CD4-positive, alpha-beta T cell (primary cell): ENCODE results near the gene DCTN4. TPM values are rescaled to one million over a fixed set of nuclear protein-coding genes. Genes with fewer than 3 reads are reported as not detected.

Source experiments
- ATAC-seq: fragments of 200-7000 bp; cut with Tn5 transposase; one replicate; pipeline ENCODE4 v1.10.0; 2022; ENCODE audit warnings: mild to moderate bottlenecking; ENCODE audit not compliant: poor library complexity
- CTCF ChIA-PET: fragments of 350-600 bp; sonication (Branson Sonifier 250); formaldehyde crosslinking; loops from one replicate; lab custom pipeline; 2021; ENCODE audit warnings: antibody characterized with exemption, inconsistent platforms; lab: Charles Lee
- POLR2A ChIA-PET: fragments of 350-600 bp; sonication (Branson Sonifier 250); formaldehyde crosslinking; loops from one replicate; lab custom pipeline; 2021; ENCODE audit warnings: antibody characterized with exemption, inconsistent platforms; lab: Charles Lee
- DNase-seq, 14 experiments: peaks; one replicate each; pipeline ENCODE4 v3.0.0-alpha.2; 2013 to 2020; ENCODE audit warnings: mixed read lengths in 2 of 14
- H3K27ac ChIP-seq, 2 donors: one replicate each; pipeline versions ENCODE4 v1.5.1 to v1.7.0; 2013; ENCODE audit warnings: low read length in 2 of 2, low read depth in 1 of 2, mild to moderate bottlenecking in 1 of 2
- H3K27me3 ChIP-seq, 2 experiments: 1 replicate in 1 of 2; 2 replicates in 1 of 2; pipeline versions ENCODE4 v1.6.1 to v1.7.0; 2013; ENCODE audit warnings: low read length in 2 of 2, control low read depth in 1 of 2, mild to moderate bottlenecking in 1 of 2, moderate library complexity in 1 of 2; ENCODE audit not compliant: insufficient read depth in 2 of 2, control insufficient read depth in 1 of 2
- H3K36me3 ChIP-seq: one replicate; pipeline ENCODE4 v1.6.1; 2013; ENCODE audit warnings: low read length, control low read depth; ENCODE audit not compliant: insufficient read depth
- H3K4me1 ChIP-seq: one replicate; pipeline ENCODE4 v1.6.1; 2013; ENCODE audit warnings: low read length, control low read depth; ENCODE audit not compliant: insufficient read depth
- H3K4me3 ChIP-seq: one replicate; pipeline ENCODE4 v1.5.1; 2013; ENCODE audit warnings: mild to moderate bottlenecking, low read length, moderate library complexity
- H3K9me3 ChIP-seq, 2 experiments: 1 replicate in 1 of 2; 2 replicates in 1 of 2; pipeline versions ENCODE4 v1.6.1 to v1.7.0; 2013; ENCODE audit warnings: low read length in 2 of 2, mild to moderate bottlenecking in 2 of 2, control low read depth in 1 of 2, moderate library complexity in 1 of 2; ENCODE audit not compliant: control insufficient read depth in 1 of 2, insufficient read depth in 1 of 2
- H3K27ac Mint-ChIP-seq: one replicate; pipeline ENCODE4 v1.8.0; 2020; ENCODE audit warnings: mixed read lengths
- H3K27me3 Mint-ChIP-seq: one replicate; pipeline ENCODE4 v1.8.0; 2021; ENCODE audit warnings: mixed read lengths
- H3K36me3 Mint-ChIP-seq: one replicate; pipeline ENCODE4 v1.8.0; 2021; ENCODE audit warnings: low read depth, mixed read lengths
- H3K4me1 Mint-ChIP-seq: one replicate; pipeline ENCODE4 v1.8.0; 2021; ENCODE audit warnings: low read depth, mixed read lengths
- H3K4me3 Mint-ChIP-seq: one replicate; pipeline ENCODE4 v1.8.0; 2020; ENCODE audit warnings: mild to moderate bottlenecking, mixed read lengths
- H3K9me3 Mint-ChIP-seq: one replicate; pipeline ENCODE4 v1.8.0; 2020; ENCODE audit warnings: mixed read lengths
- CTCF ChIP-seq: fragments of 200-600 bp; IDR thresholded peaks from one replicate; pipeline ENCODE4 v1.8.0; 2022; ENCODE audit warnings: antibody characterized with exemption, mild to moderate bottlenecking
- intact Hi-C, 2 experiments: fragments of 100-400 bp; cut with DNase I in 1 of 2; cut with micrococcal nuclease in 1 of 2; formaldehyde crosslinking; loops; one replicate each; pipeline versions ENCODE4 v1.15.1 to v1.9.0; 2023 to 2025; cut with DNase I, micrococcal nuclease
- total RNA-seq, 174 experiments: library from RNA in 2 of 174; stranded (reverse) in 2 of 174; gene quantifications; one replicate each; pipeline ENCODE4 v1.2.3 and lab custom pipeline; 2021 to 2026

Gene DCTN4
- total RNA-seq, 2 experiments from 2014 or later = 81.2 to 84.4 TPM

DNA sequence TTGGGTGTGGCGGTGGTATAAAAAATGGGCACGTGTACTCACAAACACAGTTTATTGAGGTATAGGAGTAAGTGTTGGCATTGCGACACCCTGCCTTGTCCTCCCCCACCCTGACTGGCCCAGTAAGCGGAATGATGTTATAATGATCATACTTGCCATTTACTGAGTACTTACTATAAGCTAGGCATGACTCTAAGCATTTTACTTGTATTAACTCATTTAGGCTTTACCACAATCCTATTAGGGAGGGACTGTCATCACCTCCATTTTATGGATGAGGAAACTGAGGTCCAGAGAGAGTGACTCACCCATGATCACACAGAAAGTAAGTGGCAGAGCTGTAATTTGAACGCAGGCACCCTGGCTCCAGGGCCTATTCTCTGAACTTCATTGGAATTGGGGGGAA, 22.0 kb upstream of the DCTN4 start:
- Mint-ChIP-seq H3K9me3 (peaks cover 2% of the 10 kb centered on the region), H3K27ac (peak overlapping the region; percentile 90), H3K4me3 (peak overlapping the region; percentile 81), H3K27me3 (no peaks in the 10 kb centered on the region), H3K4me1 (peaks cover 74% of the 10 kb centered on the region), H3K36me3 (peaks cover 4% of the 10 kb centered on the region)
- no peak for TF ChIP-seq CTCF
- ATAC-seq (no peak), DNase-seq (peak in 2 of 14 experiments; percentile 30 to 44)
- Histone ChIP-seq H3K27ac (no peak overlapping the region), H3K4me1 (peaks cover 69% of the 10 kb centered on the region), H3K9me3 (no peaks in the 10 kb centered on the region), H3K4me3 (no peak overlapping the region), H3K27me3 (no peaks in the 10 kb centered on the region), H3K36me3 (no peaks in the 10 kb centered on the region)
- ChIA-PET CTCF (interaction anchor here (1.5 to 1.6 kb wide), 2 partner anchors 9 to 80 kb away, joined by 4 to 6 read pairs; partner anchors contain the start of gene RBM22), POLR2A (interaction anchor here (3.2 to 6.0 kb wide), 2 partner anchors 21 to 80 kb away, joined by 36 to 49 read pairs; partner anchors contain the start of genes DCTN4 and RBM22)
- intact Hi-C loops = loop anchor here (5.0 to 10.0 kb wide), 3 partner anchors 124 to 474 kb away; partner anchors contain the start of gene GM2A (in 1 of the 2)

- TF ChIP-seq CTCF = no peak
- H3K4me3 Mint-ChIP-seq = peak overlapping the region; percentile 81
- POLR2A ChIA-PET = interaction anchor here (3.2 to 6.0 kb wide), 2 partner anchors 21 to 80 kb away, joined by 36 to 49 read pairs; partner anchors contain the start of genes DCTN4 and RBM22
- ATAC-seq (no peak), DNase-seq (peak in 2 of 14 experiments; percentile 52 to 72)
- H3K36me3 Mint-ChIP-seq = peaks cover 4% of the 10 kb centered on the region
- CTCF ChIA-PET = interaction anchor here (0.8 to 3.1 kb wide), 7 partner anchors 9 to 330 kb away, joined by 3 to 26 read pairs (median 6); partner anchors contain the start of genes IRGM and RBM22
- H3K27ac Mint-ChIP-seq = peak overlapping the region; percentile 90
- intact Hi-C loops = loop anchor here (5.0 to 10.0 kb wide), 3 partner anchors 123 to 475 kb away; partner anchors contain the start of gene GM2A (in 1 of the 2)
- Histone ChIP-seq H3K36me3 (no peaks in the 10 kb centered on the region), H3K4me3 (no peak overlapping the region), H3K27me3 (no peaks in the 10 kb centered on the region), H3K27ac (no peak overlapping the region), H3K4me1 (peaks cover 67% of the 10 kb centered on the region), H3K9me3 (no peaks in the 10 kb centered on the region)
- no peaks in the 10 kb centered on the region for H3K27me3 Mint-ChIP-seq
- peaks cover 71% of the 10 kb centered on the region for H3K4me1 Mint-ChIP-seq
- H3K9me3 Mint-ChIP-seq = peaks cover 1% of the 10 kb centered on the region
These were observed 21.4 kb upstream of the DCTN4 start for GRCh38 chr5:150780187-150780692.

DNA sequence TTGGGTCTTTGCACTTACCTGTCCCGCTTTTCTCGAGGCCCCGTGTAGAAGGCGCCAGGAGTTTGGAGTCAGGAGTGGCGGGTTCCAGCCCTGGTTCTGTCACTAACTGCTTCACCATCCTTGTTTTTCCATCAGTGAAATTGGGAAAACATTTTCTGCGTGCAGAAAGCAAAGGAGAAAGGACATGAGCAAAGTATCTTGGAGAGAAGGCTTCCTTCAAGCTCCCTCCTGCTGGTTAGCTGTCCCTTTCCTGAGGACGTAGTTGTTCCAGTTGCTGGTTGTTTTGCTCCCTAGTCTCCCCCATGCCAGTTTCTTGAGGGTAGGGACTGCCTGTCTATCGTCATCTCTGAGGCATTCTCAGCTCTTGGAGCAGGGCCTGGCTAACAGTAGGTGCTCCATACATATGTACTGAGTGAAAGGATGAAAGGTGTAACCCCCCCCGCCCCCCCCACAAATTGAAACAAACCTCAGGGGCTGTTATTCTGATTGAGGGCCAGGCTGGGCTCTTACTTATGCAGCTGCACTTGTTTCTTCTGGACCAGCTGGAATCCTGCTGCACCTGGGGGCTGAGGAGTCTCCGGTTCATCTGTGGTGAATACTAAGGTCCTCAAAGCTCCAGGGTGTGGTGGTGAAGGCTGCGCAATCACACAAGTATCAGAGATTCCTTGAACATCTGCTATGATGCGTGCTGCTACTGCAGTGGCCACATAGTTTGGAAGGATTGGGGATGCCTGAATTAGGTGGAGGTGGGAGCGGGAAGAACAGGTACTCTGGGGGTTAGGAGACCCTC, 20.8 kb upstream of the DCTN4 start:
- H3K27me3 Mint-ChIP-seq = no peaks in the 10 kb centered on the region
- H3K9me3 Mint-ChIP-seq = no peaks in the 10 kb centered on the region
- Histone ChIP-seq H3K4me1 (peaks cover 62% of the 10 kb centered on the region), H3K27ac (peak overlapping the region; percentile 62 to 70), H3K27me3 (no peaks in the 10 kb centered on the region), H3K36me3 (no peaks in the 10 kb centered on the region), H3K4me3 (peak overlapping the region; percentile 96), H3K9me3 (no peaks in the 10 kb centered on the region)
- POLR2A ChIA-PET = interaction anchor here (0.9 to 6.0 kb wide), 6 partner anchors 10 to 330 kb away, joined by 3 to 49 read pairs (median 10); partner anchors contain the start of genes DCTN4, IRGM, RBM22 and RPS14
- DNase-seq (no peak), ATAC-seq (no peak)
- peaks cover 4% of the 10 kb centered on the region for H3K36me3 Mint-ChIP-seq
- intact Hi-C loops = loop anchor here (2.0 to 10.0 kb wide), 6 partner anchors 77 to 475 kb away; partner anchors contain the start of genes GM2A (in 1 of the 2) and RBM22 (in 1 of the 2)
- no peak for TF ChIP-seq CTCF
- H3K4me3 Mint-ChIP-seq = peak overlapping the region; percentile 99
- peaks cover 64% of the 10 kb centered on the region for H3K4me1 Mint-ChIP-seq
- H3K27ac Mint-ChIP-seq = peak overlapping the region; percentile 90
- CTCF ChIA-PET = interaction anchor here (0.8 to 3.1 kb wide), 11 partner anchors 10 to 329 kb away, joined by 3 to 26 read pairs (median 4); partner anchors contain the start of genes IRGM and RBM22
